Caco-2 (cell line): ENCODE results near the gene CYB561. TPM values are rescaled to one million over a fixed set of nuclear protein-coding genes. Genes with fewer than 3 reads are reported as not detected.
"Not testable (repeated sequence)": the region's sequence is repeated elsewhere in the genome, so short reads cannot be mapped to it uniquely, and the experiment has no call there.

Experiments used
- BruUV-seq: library from RNA; stranded (reverse); fragments of 400-500 nt; replicated peaks from 2 replicates; lab custom pipeline; 2021; lab: Mats Ljungman, UMichigan
- CTCF ChIA-PET: fragments of 300-600 bp; sonication (Branson Sonifier 250); formaldehyde crosslinking; loops from one replicate; lab custom pipeline; 2022; ENCODE audit warnings: antibody characterized with exemption; lab: Charles Lee
- POLR2A ChIA-PET: fragments of 300-600 bp; sonication (Branson Sonifier 250); formaldehyde crosslinking; loops from one replicate; lab custom pipeline; 2022; ENCODE audit warnings: antibody characterized with exemption; lab: Charles Lee
- DNase-seq, 2 experiments: peaks; one replicate each; pipeline versions ENCODE4 v3.0.0 to v3.0.0-alpha.2; 2020 to 2022
- H3K27me3 ChIP-seq: replicated peaks from 2 replicates; pipeline ENCODE4 v1.6.0; 2011; ENCODE audit warnings: low read length; ENCODE audit not compliant: control insufficient read depth, insufficient read depth
- H3K36me3 ChIP-seq: 2 replicates; pipeline ENCODE4 v1.5.1; 2011; ENCODE audit warnings: low read length; ENCODE audit not compliant: control insufficient read depth, insufficient read depth
- H3K4me1 ChIP-seq: fragments of 250-450 bp; sonication (Bioruptor Pico); 2 replicates; pipeline ENCODE4 v1.5.1; 2020; ENCODE audit warnings: mild to moderate bottlenecking
- H3K4me3 ChIP-seq: 2 replicates; pipeline ENCODE4 v1.5.1; 2011; ENCODE audit warnings: low read depth, mild to moderate bottlenecking, control low read depth, low read length
- H3K9me3 ChIP-seq: fragments of 250-450 bp; sonication (Bioruptor Pico); 2 replicates; pipeline ENCODE4 v1.5.1; 2020; ENCODE audit warnings: mild to moderate bottlenecking, moderate library complexity
- H3K27ac Mint-ChIP-seq: one replicate; pipeline ENCODE4 v1.8.0; 2022; ENCODE audit warnings: mixed read lengths; ENCODE audit not compliant: unreplicated experiment
- H3K27me3 Mint-ChIP-seq: one replicate; pipeline ENCODE4 v1.8.0; 2022; ENCODE audit warnings: mixed read lengths; ENCODE audit not compliant: insufficient read depth, unreplicated experiment
- H3K36me3 Mint-ChIP-seq: one replicate; pipeline ENCODE4 v1.8.0; 2022; ENCODE audit warnings: mild to moderate bottlenecking, mixed read lengths; ENCODE audit not compliant: insufficient read depth, unreplicated experiment
- H3K4me1 Mint-ChIP-seq: one replicate; pipeline ENCODE4 v1.8.0; 2022; ENCODE audit warnings: low read depth, mixed read lengths; ENCODE audit not compliant: unreplicated experiment
- H3K4me3 Mint-ChIP-seq: one replicate; pipeline ENCODE4 v1.8.0; 2022; ENCODE audit warnings: mild to moderate bottlenecking, moderate library complexity, mixed read lengths; ENCODE audit not compliant: unreplicated experiment
- H3K9me3 Mint-ChIP-seq: one replicate; pipeline ENCODE4 v1.8.0; 2022; ENCODE audit warnings: mixed read lengths; ENCODE audit not compliant: unreplicated experiment
- CTCF ChIP-seq, 2 experiments: fragments of 200-600 bp in 1 of 2; IDR thresholded peaks; 1 replicate in 1 of 2; 2 replicates in 1 of 2; pipeline versions ENCODE4 v1.5.1 to v1.8.0; 2011 to 2022; ENCODE audit warnings: antibody characterized with exemption in 1 of 2, control low read depth in 1 of 2, inconsistent platforms in 1 of 2, low read depth in 1 of 2, low read length in 1 of 2, mild to moderate bottlenecking in 1 of 2, moderate library complexity in 1 of 2; ENCODE audit not compliant: insufficient read depth in 1 of 2, severe bottlenecking in 1 of 2, unreplicated experiment in 1 of 2
- intact Hi-C: fragments of 100-400 bp; cut with micrococcal nuclease; formaldehyde crosslinking; loops from one replicate; pipeline ENCODE4 v1.10.0; 2022; ENCODE audit not compliant: unreplicated experiment
- total RNA-seq: library from RNA; stranded (reverse); gene quantifications from 2 replicates; pipeline ENCODE4 v1.2.3, GENCODE V29; 2022

Gene CYB561
- total RNA-seq, 1 experiment from 2014 or later: 46.3 TPM

DNA sequence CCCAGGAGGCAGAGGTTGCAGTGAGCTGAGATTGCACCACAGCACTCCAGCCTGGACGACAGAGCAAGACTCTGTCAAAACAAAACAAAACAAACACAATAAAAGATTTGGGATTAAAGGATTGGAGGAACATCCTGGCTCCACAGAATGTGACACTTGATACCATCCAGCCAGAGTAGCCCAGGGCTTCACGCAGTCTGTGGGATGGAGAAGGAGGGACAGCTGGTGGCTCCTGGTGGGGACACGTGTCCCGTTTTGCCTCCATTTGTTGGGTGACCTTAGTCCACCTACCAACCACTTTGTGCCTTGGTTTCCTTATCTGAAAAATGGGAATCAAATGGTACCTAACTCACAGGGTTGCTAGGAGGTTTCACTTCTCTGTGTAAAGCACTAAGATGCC is 12.4 kb upstream of the CYB561 start:
- intact Hi-C loops: no loop called here
- CTCF ChIA-PET: no interaction called here

GRCh38 chr17:63455417-63455816 is 9.3 kb upstream of the CYB561 start:
- ChIA-PET POLR2A (no interaction called here), CTCF (no interaction called here)
- intact Hi-C loops: no loop called here
- H3K27me3 ChIP-seq: no peaks in the 10 kb centered on the region
- Mint-ChIP-seq H3K27me3 (no peaks in the 10 kb centered on the region), H3K4me1 (peaks cover 5% of the 10 kb centered on the region), H3K36me3 (no peaks in the 10 kb centered on the region), H3K4me3 (no peak overlapping the region), H3K9me3 (no peaks in the 10 kb centered on the region), H3K27ac (no peak overlapping the region)
- peaks cover 3% of the 10 kb centered on the region; the same call in 1 of the 2 replicates for H3K4me1 ChIP-seq
- H3K9me3 ChIP-seq: no peaks in the 10 kb centered on the region
- no peak for DNase-seq
- no peaks in the 10 kb centered on the region for H3K36me3 ChIP-seq
- no peak for TF ChIP-seq CTCF (IDR thresholded peaks at IDR 0.05; ENCODE audit: insufficient read depth in 1 of 2, low read depth in 1 of 2, low read length in 1 of 2, severe bottlenecking in 1 of 2, unreplicated experiment in 1 of 2)
- H3K4me3 ChIP-seq: no peak overlapping the region
- no TSS peak for BruUV-seq

More for the DNA sequence above, 12.4 kb upstream of the CYB561 start:
- peaks cover 5% of the 10 kb centered on the region for H3K4me1 Mint-ChIP-seq
- TF ChIP-seq CTCF (IDR thresholded peaks at IDR 0.05; ENCODE audit: insufficient read depth in 1 of 2, low read depth in 1 of 2, low read length in 1 of 2, severe bottlenecking in 1 of 2, unreplicated experiment in 1 of 2): no peak
- H3K36me3 Mint-ChIP-seq: no peaks in the 10 kb centered on the region
- H3K4me3 Mint-ChIP-seq: no peak overlapping the region
- H3K27ac Mint-ChIP-seq: no peak overlapping the region
- no peak for DNase-seq
- H3K9me3 Mint-ChIP-seq: no peaks in the 10 kb centered on the region
- BruUV-seq: no TSS peak
- Histone ChIP-seq H3K36me3 (no peaks in the 10 kb centered on the region), H3K9me3 (no peaks in the 10 kb centered on the region), H3K4me3 (no peak overlapping the region), H3K27me3 (no peaks in the 10 kb centered on the region), H3K4me1 (peaks cover 5% of the 10 kb centered on the region; the same call in 1 of the 2 replicates)
- no peaks in the 10 kb centered on the region for H3K27me3 Mint-ChIP-seq
- POLR2A ChIA-PET: no interaction called here

GRCh38 chr17:63454915-63455314 is 8.8 kb upstream of the CYB561 start:
- TF ChIP-seq CTCF (IDR thresholded peaks at IDR 0.05; ENCODE audit: insufficient read depth in 1 of 2, low read depth in 1 of 2, low read length in 1 of 2, severe bottlenecking in 1 of 2, unreplicated experiment in 1 of 2): no peak
- POLR2A ChIA-PET: no interaction called here
- Mint-ChIP-seq H3K4me3 (no peak overlapping the region), H3K9me3 (no peaks in the 10 kb centered on the region), H3K4me1 (peaks cover 3% of the 10 kb centered on the region), H3K27ac (no peak overlapping the region), H3K27me3 (no peaks in the 10 kb centered on the region), H3K36me3 (no peaks in the 10 kb centered on the region)
- DNase-seq: no peak
- no peaks in the 10 kb centered on the region for H3K4me1 ChIP-seq
- no peaks in the 10 kb centered on the region for H3K27me3 ChIP-seq
- no TSS peak for BruUV-seq
- CTCF ChIA-PET: no interaction called here
- H3K9me3 ChIP-seq: no peaks in the 10 kb centered on the region
- no peaks in the 10 kb centered on the region for H3K36me3 ChIP-seq
- intact Hi-C loops: no loop called here
- no peak overlapping the region for H3K4me3 ChIP-seq

DNA sequence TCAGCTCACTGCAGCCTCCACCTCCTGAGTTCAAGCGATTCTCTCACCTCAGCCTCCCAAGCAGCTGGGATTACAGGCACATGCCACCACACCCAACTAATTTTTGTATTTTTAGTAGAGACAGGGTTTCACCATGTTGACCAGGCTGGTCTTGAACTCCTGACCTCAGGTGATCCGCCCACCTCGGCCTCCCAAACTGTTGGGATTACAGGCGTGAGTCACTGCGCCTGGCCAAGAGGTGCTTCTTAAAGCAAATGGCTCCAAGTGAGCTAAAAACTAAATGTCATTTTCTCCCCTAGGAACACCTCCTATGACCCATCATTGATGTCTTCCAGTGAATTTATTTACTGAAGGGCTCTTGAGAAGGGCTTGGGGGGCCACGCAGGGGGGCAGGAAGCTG is 8.3 kb upstream of the CYB561 start:
- H3K36me3 Mint-ChIP-seq, H3K27ac Mint-ChIP-seq: not testable (repeated sequence)

More for the DNA sequence above, 8.3 kb upstream of the CYB561 start:
- H3K4me1 Mint-ChIP-seq, DNase-seq, POLR2A ChIA-PET, H3K4me3 Mint-ChIP-seq, BruUV-seq, intact Hi-C loops, CTCF ChIA-PET, H3K27me3 Mint-ChIP-seq, H3K9me3 Mint-ChIP-seq, H3K9me3 ChIP-seq, H3K36me3 ChIP-seq, H3K4me1 ChIP-seq, H3K4me3 ChIP-seq, H3K27me3 ChIP-seq: not testable (repeated sequence)
